GM10266 (cell line): ENCODE measurements around the gene TOMM40L.
"Not testable (repeated sequence)": the region's sequence is repeated elsewhere in the genome, so short reads cannot be mapped to it uniquely, and the experiment has no call there.

Experiments used
- DNase-seq: peaks from one replicate; pipeline ENCODE4 v3.0.0; 2012; ENCODE audit errors: extremely low spot score
- TF ChIP-seq, protein P1 (sequence below): IDR thresholded peaks from 2 replicates; pipeline ENCODE4 v1.5.1; 2012; ENCODE audit warnings: mild to moderate bottlenecking, low read depth; ENCODE audit not compliant: control insufficient read depth, insufficient read depth; ENCODE audit errors: missing control alignments

TOMM40L gene

DNA sequence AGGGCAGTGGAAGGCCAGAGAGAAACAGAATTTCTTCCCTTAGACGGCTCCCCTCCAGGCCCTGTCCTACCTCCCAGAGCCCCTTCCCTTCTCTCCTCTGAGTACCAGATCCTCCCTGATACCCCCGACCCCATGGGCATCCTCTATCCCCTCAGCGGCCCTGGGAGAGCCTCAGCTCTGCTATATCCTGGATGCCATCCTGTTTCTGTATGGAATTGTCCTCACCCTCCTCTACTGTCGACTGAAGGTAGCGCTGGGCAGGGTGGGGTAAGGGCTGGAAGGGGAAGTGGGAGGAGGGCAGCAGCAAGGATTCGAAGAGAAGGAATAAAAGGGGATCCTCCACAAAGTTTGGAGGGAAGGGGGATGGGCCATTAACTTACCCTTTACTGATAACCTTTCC lies 8.0 kb upstream of the TOMM40L start:
- no peak for DNase-seq

DNA sequence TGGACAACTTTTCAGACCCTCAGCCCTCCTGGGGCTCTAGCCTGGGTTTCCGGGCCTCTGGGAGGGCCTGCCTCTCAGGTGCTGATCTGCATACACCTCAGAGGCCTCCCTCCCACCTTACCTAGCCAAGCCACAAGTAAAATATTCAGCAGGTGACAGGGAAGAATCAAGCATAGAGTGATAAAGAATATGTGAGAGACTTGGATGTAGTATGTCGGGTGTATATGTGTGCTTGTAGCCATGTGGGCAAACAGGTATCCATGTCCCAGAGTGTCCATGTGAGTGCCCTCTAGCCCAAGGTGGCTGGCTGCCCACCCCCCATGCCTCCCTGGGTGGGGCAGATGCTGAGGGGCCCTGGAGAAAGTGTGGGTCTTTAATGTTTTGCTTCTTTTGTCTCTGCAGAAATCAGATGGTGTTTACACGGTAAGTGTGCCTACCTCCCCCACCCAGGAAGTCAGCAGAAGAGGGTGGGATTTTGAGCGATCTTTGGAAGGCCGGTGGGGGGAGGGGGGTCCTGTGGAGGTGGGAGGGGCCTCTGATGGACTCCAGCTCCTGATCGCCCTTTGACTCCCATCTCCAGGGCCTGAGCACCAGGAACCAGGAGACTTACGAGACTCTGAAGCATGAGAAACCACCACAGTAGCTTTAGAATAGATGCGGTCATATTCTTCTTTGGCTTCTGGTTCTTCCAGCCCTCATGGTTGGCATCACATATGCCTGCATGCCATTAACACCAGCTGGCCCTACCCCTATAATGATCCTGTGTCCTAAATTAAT lies 7.4 kb upstream of the TOMM40L start:
- TF ChIP-seq, protein P1, sequence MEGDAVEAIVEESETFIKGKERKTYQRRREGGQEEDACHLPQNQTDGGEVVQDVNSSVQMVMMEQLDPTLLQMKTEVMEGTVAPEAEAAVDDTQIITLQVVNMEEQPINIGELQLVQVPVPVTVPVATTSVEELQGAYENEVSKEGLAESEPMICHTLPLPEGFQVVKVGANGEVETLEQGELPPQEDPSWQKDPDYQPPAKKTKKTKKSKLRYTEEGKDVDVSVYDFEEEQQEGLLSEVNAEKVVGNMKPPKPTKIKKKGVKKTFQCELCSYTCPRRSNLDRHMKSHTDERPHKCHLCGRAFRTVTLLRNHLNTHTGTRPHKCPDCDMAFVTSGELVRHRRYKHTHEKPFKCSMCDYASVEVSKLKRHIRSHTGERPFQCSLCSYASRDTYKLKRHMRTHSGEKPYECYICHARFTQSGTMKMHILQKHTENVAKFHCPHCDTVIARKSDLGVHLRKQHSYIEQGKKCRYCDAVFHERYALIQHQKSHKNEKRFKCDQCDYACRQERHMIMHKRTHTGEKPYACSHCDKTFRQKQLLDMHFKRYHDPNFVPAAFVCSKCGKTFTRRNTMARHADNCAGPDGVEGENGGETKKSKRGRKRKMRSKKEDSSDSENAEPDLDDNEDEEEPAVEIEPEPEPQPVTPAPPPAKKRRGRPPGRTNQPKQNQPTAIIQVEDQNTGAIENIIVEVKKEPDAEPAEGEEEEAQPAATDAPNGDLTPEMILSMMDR: no peak
- DNase-seq: no peak

More for the DNA sequence above, 8.0 kb upstream of the TOMM40L start:
- TF ChIP-seq, protein P1: no peak

DNA sequence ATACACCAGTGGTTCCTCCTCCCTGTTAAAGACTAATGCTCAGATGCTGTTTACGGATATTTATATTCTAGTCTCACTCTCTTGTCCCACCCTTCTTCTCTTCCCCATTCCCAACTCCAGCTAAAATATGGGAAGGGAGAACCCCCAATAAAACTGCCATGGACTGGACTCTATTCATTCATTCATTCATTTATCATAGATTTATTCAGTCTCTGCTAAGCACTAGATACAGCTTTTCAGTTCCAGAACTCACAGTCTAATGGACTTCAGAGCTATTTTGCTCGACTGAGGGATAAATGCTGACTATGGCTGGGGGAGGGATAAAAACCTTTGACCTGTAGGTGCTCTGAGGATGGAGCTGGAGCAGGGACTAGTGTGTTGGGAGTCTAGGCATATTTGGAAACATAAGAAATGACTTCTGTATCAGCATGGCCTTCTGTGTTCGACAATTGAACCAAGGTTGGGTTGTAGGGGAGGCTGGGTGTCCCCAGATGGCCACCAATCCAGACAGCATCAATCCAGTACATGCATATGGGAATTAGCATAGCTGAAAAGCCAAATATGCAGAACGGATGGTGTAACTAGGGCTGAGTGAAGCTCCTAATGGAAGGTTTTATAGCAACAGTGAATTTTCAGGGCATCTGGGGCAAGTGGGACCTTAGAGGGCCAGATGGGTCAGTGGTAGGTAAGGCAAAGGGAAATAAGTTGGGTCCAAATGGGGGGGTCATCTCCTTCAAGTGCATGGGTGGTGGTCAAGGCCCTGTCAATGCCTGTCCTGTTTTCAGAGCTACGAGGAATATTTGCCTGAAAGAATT lies 6.6 kb upstream of the TOMM40L start:
- DNase-seq: no peak
- TF ChIP-seq, protein P1: no peak

DNA sequence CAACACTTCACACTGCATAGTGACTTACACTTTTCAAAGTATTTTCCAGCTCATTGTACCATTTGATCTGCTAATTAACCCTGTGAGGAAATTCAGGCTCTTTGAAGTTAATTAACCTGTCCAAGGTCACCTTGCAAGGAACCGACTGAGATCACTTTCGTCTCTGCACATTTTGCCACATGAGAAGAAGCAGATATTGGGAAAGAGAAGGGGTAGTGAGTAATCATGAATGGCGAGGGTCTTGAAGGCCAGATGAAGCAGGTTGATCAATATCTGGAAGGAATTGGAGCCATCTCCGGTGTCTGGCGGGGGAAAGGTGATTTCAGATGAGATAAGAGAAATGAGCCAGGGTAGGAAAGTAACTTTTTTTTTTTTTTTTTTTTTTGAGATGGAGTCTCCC lies 5.9 kb upstream of the TOMM40L start:
- TF ChIP-seq, protein P1: no peak
- DNase-seq: no peak

DNA sequence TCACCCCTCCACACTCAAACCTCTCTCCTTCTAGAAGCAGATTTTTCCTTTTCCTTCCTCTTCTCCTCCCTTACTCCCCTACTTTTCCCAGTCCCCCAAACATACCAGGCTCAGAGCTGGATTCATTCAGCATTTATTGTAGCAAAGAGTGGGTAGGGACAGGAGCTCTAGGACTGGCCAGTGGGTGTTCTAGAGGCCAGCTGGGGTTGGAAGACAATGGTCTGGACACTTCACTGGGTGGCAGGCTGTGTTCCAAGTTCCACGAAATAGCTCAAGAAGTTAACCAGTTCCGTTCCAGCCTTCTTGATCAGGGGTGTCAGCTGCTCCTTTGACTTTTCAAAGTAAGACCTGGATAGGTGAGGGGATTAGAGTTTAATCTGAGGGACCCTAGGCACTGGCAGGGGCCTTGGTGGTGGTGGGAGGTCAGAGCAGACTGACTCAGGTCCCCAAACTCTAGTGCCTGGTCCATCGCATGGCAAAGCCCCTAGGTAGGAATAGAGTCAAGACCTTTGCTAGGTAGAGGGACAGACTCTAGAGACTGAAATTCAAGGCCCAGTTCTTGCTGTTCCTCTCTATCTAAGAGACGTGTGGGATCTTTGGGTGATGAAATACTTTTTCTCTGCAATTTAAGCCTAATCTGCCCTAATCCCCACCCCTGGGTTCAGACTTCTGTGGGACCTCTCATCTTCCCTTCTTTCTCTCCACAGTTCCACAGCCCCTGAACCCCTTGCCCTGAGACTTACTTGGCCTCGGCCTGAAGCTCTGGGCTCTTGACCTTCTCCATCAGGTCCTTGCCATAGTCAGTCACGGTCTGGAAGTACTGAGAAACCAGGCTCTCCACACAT lies 3.5 kb upstream of the TOMM40L start:
- TF ChIP-seq, protein P1: no peak
- no peak for DNase-seq

DNA sequence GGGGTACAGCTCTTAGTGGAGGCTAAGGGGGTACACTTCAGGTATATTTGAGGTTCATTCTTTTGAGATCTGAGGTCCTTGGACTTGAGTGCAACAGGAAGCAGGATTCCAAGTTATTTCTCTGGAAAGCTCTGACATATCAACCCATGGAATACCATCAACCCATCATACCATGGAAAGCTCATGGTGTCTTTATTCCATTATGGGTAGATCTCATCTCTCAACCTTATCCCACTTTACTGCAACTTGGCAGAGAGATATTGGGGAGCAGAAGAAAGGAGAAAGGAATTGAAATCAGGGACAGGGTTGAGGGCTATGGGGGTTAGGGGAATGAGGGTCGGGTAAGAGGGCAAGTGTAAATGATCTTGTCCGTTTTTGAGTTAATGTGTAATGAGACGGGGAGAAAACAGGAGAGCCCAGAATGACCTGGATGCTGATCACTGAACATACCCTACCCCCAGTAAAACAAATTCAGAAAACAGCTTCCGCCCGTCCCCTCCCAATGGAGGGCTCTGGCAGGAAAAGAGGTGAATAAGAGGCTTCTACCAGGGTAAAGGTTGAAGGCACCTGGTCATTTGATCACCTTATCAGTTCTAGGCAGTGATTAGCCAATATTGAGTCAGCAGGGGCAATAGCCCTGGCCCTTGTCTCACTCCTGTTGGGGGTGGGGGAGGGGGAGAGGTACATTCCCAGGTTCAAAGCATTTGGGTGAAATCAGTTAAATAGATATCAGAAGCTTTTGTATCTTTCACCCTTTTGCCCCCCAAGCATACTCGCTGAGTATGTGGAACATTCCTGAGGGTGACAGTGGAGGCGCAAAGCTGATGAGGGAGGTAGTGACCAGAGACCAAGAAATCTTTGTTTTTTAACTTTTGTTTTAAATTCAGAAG lies 1.8 kb upstream of the TOMM40L start:
- no peak for DNase-seq
- TF ChIP-seq, protein P1: no peak

DNA sequence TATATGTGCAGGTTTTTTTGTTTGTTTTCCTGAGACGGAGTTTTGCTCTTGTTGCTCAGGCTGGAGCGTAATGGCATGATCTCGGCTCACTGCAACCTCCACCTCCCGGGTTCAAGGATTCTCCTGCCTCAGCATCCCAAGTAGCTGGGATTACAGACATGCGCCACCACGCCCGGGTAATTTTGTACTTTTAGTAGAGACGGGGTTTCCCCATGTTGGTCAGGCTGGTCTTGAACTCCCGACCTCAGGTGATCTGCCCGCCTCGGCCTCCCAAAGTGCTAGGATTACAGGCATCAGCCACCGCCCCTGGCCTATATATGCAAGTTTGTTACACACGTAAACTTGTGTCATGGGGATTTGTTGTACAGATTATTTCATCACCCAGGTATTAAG lies 1.2 kb upstream of the TOMM40L start:
- not testable (repeated sequence) for DNase-seq
